T-helper 17 cell (primary cell): Measurements from ENCODE around the gene TNFSF18. TPM values are rescaled to one million over a fixed set of nuclear protein-coding genes. Genes with fewer than 3 reads are reported as not detected.
"Not testable (repeated sequence)": the region's sequence is repeated elsewhere in the genome, so short reads cannot be mapped to it uniquely, and the experiment has no call there.

Experiments
- ATAC-seq: fragments of 150-1000 bp; cut with Tn5 transposase; 2 replicates; pipeline ENCODE4 v1.10.0; 2021; ENCODE audit warnings: mild to moderate bottlenecking, moderate library complexity
- DNase-seq, 3 donors: peaks; one replicate each; pipeline versions ENCODE4 v3.0.0 to v3.0.0-alpha.2; 2020 to 2021
- H3K9me3 ChIP-seq: one replicate; pipeline ENCODE4 v1.7.0; 2013; ENCODE audit warnings: low read length, mild to moderate bottlenecking; ENCODE audit not compliant: control insufficient read depth, poor library complexity, severe bottlenecking
- H3K27ac Mint-ChIP-seq: one replicate; pipeline ENCODE4 v1.8.0; 2022; ENCODE audit warnings: mild to moderate bottlenecking, moderate library complexity, mixed read lengths
- H3K27me3 Mint-ChIP-seq: one replicate; pipeline ENCODE4 v1.8.0; 2022; ENCODE audit warnings: mixed read lengths
- H3K36me3 Mint-ChIP-seq: one replicate; pipeline ENCODE4 v1.8.0; 2022; ENCODE audit warnings: low read depth, mixed read lengths
- H3K4me1 Mint-ChIP-seq: one replicate; pipeline ENCODE4 v1.8.0; 2022; ENCODE audit warnings: mild to moderate bottlenecking, mixed read lengths
- H3K4me3 Mint-ChIP-seq: one replicate; pipeline ENCODE4 v1.8.0; 2022; ENCODE audit warnings: mild to moderate bottlenecking, moderate library complexity, mixed read lengths
- total RNA-seq, 4 donors: library from RNA in 2 of 4; stranded (reverse) in 2 of 4; gene quantifications; one replicate each; pipeline ENCODE4 v1.2.3 and lab custom pipeline; 2022 to 2026

Gene TNFSF18
- total RNA-seq (not detected), total RNA-seq (lab: John Stamatoyannopoulos, UW) (0 reads per million in 2 donors)

- ATAC-seq, result no peak
- peaks cover 3% of the 10 kb centered on the region for H3K4me1 Mint-ChIP-seq
- no peak for DNase-seq
Measured at GRCh38 chr1:173050865-173051264, at the start of gene TNFSF18. TNFSF18 (minus strand) TSS chr1:173050941; CDS start chr1:173050896, 45 bp downstream.

GRCh38 chr1:173099166-173099565 lies 48.4 kb upstream of the TNFSF18 start:
- H3K9me3 ChIP-seq, result no peaks in the 10 kb centered on the region
- no peak overlapping the region for H3K27ac Mint-ChIP-seq

More at GRCh38 chr1:173050865-173051264, at the start of gene TNFSF18:
- peak within 1 kb of the TSS; percentile 73 for H3K27ac Mint-ChIP-seq
- H3K4me3 Mint-ChIP-seq, result no peak within 1 kb of the TSS
- H3K9me3 ChIP-seq, result no peaks in the 10 kb centered on the region
- H3K27me3 Mint-ChIP-seq, result peaks cover 9% of the 10 kb centered on the region
- H3K36me3 Mint-ChIP-seq, result no peaks in the 10 kb centered on the region

GRCh38 chr1:173098117-173098516 lies 47.4 kb upstream of the TNFSF18 start:
- DNase-seq, result no peak
- Mint-ChIP-seq H3K27me3 (no peaks in the 10 kb centered on the region), H3K4me1 (no peaks in the 10 kb centered on the region), H3K36me3 (no peaks in the 10 kb centered on the region), H3K27ac (no peak overlapping the region), H3K4me3 (no peak overlapping the region)
- no peak for ATAC-seq
- no peaks in the 10 kb centered on the region for H3K9me3 ChIP-seq

More at GRCh38 chr1:173099166-173099565, 48.4 kb upstream of the TNFSF18 start:
- DNase-seq (no peak), ATAC-seq (no peak)
- Mint-ChIP-seq H3K4me3 (no peak overlapping the region), H3K36me3 (no peaks in the 10 kb centered on the region), H3K4me1 (no peaks in the 10 kb centered on the region), H3K27me3 (no peaks in the 10 kb centered on the region)

- no peaks in the 10 kb centered on the region for H3K9me3 ChIP-seq
- no peaks in the 10 kb centered on the region for H3K4me1 Mint-ChIP-seq
- ATAC-seq, result no peak
- no peaks in the 10 kb centered on the region for H3K36me3 Mint-ChIP-seq
- H3K27ac Mint-ChIP-seq, result no peak overlapping the region
- H3K27me3 Mint-ChIP-seq, result no peaks in the 10 kb centered on the region
- DNase-seq, result no peak
- H3K4me3 Mint-ChIP-seq, result no peak overlapping the region
Measured at GRCh38 chr1:173097001-173097400, 46.3 kb upstream of the TNFSF18 start.

GRCh38 chr1:173095632-173096031 lies 44.9 kb upstream of the TNFSF18 start:
- no peaks in the 10 kb centered on the region for H3K36me3 Mint-ChIP-seq
- H3K27me3 Mint-ChIP-seq, result no peaks in the 10 kb centered on the region
- no peaks in the 10 kb centered on the region for H3K4me1 Mint-ChIP-seq
- H3K27ac Mint-ChIP-seq, result no peak overlapping the region
- no peaks in the 10 kb centered on the region for H3K9me3 ChIP-seq
- ATAC-seq (no peak), DNase-seq (no peak)
- no peak overlapping the region for H3K4me3 Mint-ChIP-seq

- no peaks in the 10 kb centered on the region for H3K27me3 Mint-ChIP-seq
- no peaks in the 10 kb centered on the region for H3K4me1 Mint-ChIP-seq
- no peak for DNase-seq
- H3K27ac Mint-ChIP-seq, result no peak overlapping the region
- no peak for ATAC-seq
- H3K9me3 ChIP-seq, result no peaks in the 10 kb centered on the region
- no peak overlapping the region for H3K4me3 Mint-ChIP-seq
- no peaks in the 10 kb centered on the region for H3K36me3 Mint-ChIP-seq
Measured at GRCh38 chr1:173094541-173094940, 43.8 kb upstream of the TNFSF18 start.

GRCh38 chr1:173093691-173094445 lies 43.1 kb upstream of the TNFSF18 start:
- no peaks in the 10 kb centered on the region for H3K36me3 Mint-ChIP-seq
- ATAC-seq (no peak), DNase-seq (no peak)

GRCh38 chr1:173084292-173084691 lies 33.6 kb upstream of the TNFSF18 start:
- DNase-seq (no peak), ATAC-seq (no peak)
- no peaks in the 10 kb centered on the region for H3K27me3 Mint-ChIP-seq
- no peaks in the 10 kb centered on the region for H3K36me3 Mint-ChIP-seq
- H3K4me3 Mint-ChIP-seq, result no peak overlapping the region
- no peaks in the 10 kb centered on the region for H3K4me1 Mint-ChIP-seq
- no peak overlapping the region for H3K27ac Mint-ChIP-seq
- H3K9me3 ChIP-seq, result no peaks in the 10 kb centered on the region

More at GRCh38 chr1:173093691-173094445, 43.1 kb upstream of the TNFSF18 start:
- no peaks in the 10 kb centered on the region for H3K9me3 ChIP-seq
- Mint-ChIP-seq H3K27ac (no peak overlapping the region), H3K4me1 (no peaks in the 10 kb centered on the region), H3K4me3 (no peak overlapping the region), H3K27me3 (no peaks in the 10 kb centered on the region)

- ATAC-seq (no peak), DNase-seq (no peak)
- Mint-ChIP-seq H3K4me3 (no peak overlapping the region), H3K27me3 (no peaks in the 10 kb centered on the region), H3K27ac (no peak overlapping the region), H3K36me3 (no peaks in the 10 kb centered on the region), H3K4me1 (no peaks in the 10 kb centered on the region)
- no peaks in the 10 kb centered on the region for H3K9me3 ChIP-seq
Measured at GRCh38 chr1:173082913-173083312, 32.2 kb upstream of the TNFSF18 start.

GRCh38 chr1:173074217-173074616 lies 23.5 kb upstream of the TNFSF18 start:
- not testable (repeated sequence) for H3K27me3 Mint-ChIP-seq, ATAC-seq, DNase-seq, H3K4me1 Mint-ChIP-seq, H3K27ac Mint-ChIP-seq, H3K9me3 ChIP-seq, H3K4me3 Mint-ChIP-seq, H3K36me3 Mint-ChIP-seq

- H3K4me1 Mint-ChIP-seq, result no peaks in the 10 kb centered on the region
- DNase-seq (no peak), ATAC-seq (no peak)
- H3K9me3 ChIP-seq, result no peaks in the 10 kb centered on the region
- H3K36me3 Mint-ChIP-seq, result no peaks in the 10 kb centered on the region
- no peaks in the 10 kb centered on the region for H3K27me3 Mint-ChIP-seq
- no peak overlapping the region for H3K27ac Mint-ChIP-seq
- no peak overlapping the region for H3K4me3 Mint-ChIP-seq
Measured at GRCh38 chr1:173064011-173064410, 13.3 kb upstream of the TNFSF18 start.

GRCh38 chr1:173063171-173063570 lies 12.4 kb upstream of the TNFSF18 start:
- no peaks in the 10 kb centered on the region for H3K9me3 ChIP-seq
- Mint-ChIP-seq H3K27ac (no peak overlapping the region), H3K36me3 (no peaks in the 10 kb centered on the region), H3K4me1 (no peaks in the 10 kb centered on the region), H3K4me3 (no peak overlapping the region), H3K27me3 (no peaks in the 10 kb centered on the region)
- no peak for DNase-seq
- no peak for ATAC-seq

GRCh38 chr1:173062150-173062938 lies 11.6 kb upstream of the TNFSF18 start:
- no peak overlapping the region for H3K27ac Mint-ChIP-seq

More at GRCh38 chr1:173062150-173062938, 11.6 kb upstream of the TNFSF18 start:
- DNase-seq, result no peak
- ATAC-seq, result no peak
- H3K4me3 Mint-ChIP-seq, result no peak overlapping the region
- H3K36me3 Mint-ChIP-seq, result no peaks in the 10 kb centered on the region
- no peaks in the 10 kb centered on the region for H3K9me3 ChIP-seq
- H3K4me1 Mint-ChIP-seq, result no peaks in the 10 kb centered on the region
- no peaks in the 10 kb centered on the region for H3K27me3 Mint-ChIP-seq
